CD4-positive, alpha-beta T cell treated with Interferon alpha-2 for 1 hour (primary cell): ENCODE measurements around the gene EPB41L4A.
"Not testable (repeated sequence)": the region's sequence is repeated elsewhere in the genome, so short reads cannot be mapped to it uniquely, and the experiment has no call there.

ENCODE experiments used
- DNase-seq, 2 donors: peaks; one replicate each; pipeline ENCODE4 v3.0.0-alpha.2; 2020 to 2022

The EPB41L4A gene

DNA sequence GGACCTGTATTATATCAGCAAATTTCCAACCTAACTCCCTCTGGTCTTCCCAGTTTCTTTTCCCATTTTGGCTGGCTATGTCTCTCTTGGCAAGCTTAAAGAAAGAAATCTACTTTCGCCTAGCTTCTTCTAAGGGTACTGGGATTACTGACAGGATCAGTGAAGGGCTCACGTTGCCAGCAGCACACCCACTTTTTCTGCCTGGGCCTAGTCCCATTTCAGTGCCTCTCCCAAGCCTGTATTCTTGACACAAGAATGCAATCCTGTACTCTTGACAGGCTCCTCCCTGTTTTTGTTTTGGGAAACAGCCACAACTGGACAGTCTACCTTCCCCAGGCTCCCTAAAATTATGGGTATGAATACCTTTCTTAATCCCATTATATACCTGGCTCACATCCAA, 170.5 kb downstream of the EPB41L4A start:
- no peak for DNase-seq

DNA sequence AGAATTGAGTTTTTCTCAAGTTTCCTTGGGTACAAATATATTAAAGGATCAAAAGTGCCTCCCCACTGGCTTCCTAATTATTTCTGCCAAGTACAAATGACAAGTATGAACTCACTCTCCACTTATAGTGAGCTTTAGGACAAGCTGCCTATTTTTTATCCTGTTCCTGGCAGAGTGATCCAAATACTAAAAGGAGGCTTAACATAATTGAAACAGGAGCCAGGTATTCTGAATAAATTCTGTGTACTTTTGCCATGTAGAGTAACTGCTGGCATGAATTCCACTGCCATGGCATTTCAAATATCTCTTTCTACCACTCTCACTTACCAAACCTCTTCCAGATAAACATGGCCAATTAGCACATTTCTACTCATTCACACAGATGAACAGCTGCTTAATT, 171.1 kb downstream of the EPB41L4A start:
- no peak for DNase-seq

DNA sequence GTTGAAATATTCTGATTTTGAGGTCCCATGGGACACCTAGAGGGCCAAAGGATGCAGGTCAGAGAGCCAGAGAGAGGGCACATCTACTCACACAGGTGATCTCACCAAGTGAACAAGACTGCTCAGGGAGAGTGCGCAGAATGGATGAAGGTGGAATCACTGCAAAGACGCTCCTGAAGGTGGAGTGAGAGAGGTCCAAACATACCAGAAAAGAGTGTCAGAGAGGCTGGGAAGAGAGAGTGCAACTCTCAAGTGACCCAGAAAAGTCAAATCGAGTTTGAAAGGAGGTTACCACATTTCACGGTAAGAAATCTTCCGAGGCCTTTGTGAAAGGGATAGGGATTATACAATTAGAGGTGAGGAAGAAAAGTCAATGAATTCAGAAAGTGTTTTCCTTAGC, 173.4 kb downstream of the EPB41L4A start:
- no peak for DNase-seq

DNA sequence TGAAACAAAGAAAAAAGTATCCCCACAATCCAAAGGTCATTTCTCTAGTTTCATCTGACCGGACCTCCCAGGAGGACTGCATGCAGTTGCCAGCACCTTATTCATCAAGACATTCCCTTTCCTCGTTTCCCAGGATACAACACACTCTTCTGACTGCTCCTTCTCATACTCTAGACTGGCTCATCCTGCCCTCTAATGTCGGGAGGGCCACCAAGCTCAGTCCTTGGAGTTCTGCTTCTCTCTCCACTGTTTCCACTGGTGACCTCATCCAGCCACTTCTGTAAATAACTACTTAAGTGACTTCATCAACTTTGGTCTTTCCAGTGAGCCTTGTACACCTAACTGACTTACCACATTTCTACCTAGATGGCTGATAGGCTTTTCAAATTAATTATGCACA, 179.1 kb downstream of the EPB41L4A start:
- DNase-seq, result no peak

GRCh38 chr5:112238473-112238872, 180.6 kb downstream of the EPB41L4A start:
- no peak for DNase-seq

GRCh38 chr5:112237456-112237855, 181.6 kb downstream of the EPB41L4A start:
- DNase-seq, result no peak

DNA sequence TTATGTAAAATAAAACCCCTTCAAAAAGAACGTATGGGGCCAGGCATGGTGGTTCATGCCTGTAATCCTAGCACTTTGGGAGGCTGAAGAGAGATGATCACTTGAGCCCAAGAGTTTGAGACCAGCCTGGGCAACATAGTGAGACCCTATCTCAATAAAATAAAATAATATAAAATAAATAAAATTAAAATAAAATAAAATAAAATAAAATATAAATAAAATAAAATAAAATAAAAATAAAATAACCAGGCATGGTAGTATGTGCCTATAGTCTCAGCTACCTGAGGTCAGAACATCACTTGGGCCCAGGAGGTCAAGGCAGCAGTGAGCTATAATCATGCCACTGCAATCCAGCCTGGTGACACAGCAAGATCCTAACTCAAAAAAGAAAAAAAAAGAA, 185.1 kb downstream of the EPB41L4A start:
- DNase-seq, result no peak

GRCh38 chr5:112232667-112233066, 186.4 kb downstream of the EPB41L4A start:
- no peak for DNase-seq

- DNase-seq, result no peak
These were observed 188.5 kb downstream of the EPB41L4A start for GRCh38 chr5:112230606-112231005.

DNA sequence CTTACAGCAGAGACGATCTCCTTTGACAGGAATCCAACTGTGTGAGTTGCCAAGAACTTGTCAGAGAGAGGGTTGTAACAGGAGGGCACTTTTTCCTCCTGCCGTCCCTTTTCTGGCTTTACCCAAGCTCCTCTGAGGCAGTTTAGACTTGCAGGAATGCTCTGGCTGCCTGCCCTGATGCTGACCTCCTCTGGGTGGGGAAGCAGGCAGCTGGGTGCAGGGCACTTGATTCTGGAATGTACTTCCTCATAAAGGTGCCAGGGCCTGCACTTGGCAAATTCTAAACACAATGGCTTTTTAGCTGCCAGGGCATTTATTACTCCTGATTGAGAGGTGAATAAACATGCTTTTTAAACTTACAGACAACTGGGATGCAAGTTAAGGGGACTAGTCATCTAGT, 190.4 kb downstream of the EPB41L4A start:
- no peak for DNase-seq

DNA sequence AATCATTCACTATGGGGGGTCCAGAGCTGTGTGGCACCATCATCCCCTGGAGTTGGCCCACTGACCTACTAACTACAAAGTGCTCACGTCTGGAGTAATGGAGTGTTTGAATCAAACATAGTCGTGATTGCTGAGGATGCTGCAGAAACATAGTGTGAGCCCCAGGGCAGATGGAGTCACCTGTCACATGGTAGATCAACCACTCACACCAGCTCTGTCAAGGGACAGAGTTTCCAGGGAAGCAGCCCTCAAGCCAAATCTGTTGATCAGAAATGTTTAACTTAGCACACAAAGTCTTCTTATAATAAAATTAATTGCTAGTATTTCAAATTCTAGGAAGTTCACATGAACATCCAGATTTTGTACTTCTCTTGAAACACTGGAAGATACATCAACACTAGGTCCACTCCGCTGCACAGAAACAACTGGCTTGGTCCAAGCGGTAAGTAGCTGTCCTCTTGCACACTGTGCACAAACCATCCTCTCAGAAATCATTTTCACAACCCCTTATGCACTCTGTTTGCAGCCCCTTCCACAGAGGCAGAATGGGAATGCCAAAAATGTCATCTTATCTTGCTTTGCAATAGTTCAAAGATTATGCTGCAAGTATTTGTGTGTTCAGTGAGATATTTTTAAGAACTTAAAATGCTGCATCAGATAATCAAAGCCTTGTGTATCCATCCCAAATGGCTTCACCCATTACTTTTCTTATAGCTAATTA, 191.0 kb downstream of the EPB41L4A start:
- DNase-seq, result no peak

GRCh38 chr5:112226215-112226614, 192.9 kb downstream of the EPB41L4A start:
- no peak for DNase-seq

DNA sequence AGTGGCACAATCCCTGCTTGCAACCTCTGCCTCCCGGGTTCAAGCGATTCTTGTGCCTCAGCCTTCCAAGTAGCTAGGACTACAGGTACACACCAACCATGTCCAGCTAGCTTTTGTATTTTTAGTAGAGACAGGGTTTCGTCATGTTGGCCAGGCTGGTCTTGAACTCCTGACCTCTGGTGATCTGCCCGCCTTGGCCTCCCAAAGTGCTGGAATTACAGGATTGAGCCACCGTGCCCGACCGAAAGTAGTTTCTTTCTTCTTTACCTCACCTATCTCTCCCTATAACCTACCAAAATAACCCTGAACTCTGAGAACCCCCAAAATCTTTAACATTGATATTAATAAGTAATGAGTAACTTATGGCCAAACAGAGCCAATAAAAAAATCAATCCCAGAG, 196.1 kb downstream of the EPB41L4A start:
- not testable (repeated sequence) for DNase-seq

DNA sequence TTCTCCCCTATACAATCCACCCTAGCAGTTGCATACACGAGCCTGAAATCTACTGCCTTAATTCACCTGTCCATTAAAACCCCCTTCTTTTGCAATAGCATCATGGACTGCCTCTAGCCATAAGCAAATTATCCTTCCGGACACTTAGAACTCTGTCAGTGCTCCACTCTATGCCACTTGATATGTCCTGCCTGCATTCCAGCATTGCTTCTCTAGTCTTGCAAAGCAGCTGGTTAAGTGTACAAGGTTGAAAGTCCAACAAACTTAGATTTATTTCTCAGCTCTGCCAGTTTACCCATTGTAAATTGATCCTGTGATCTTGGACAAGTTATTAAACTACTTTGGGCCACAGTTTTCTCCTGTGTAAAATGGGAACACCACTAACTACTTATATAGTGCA, 197.9 kb downstream of the EPB41L4A start:
- DNase-seq, result no peak

- no peak for DNase-seq
These were observed 200.1 kb downstream of the EPB41L4A start for GRCh38 chr5:112219000-112219399.

GRCh38 chr5:112217843-112218579, 201.1 kb downstream of the EPB41L4A start:
- DNase-seq, result no peak

- no peak for DNase-seq
These were observed 202.9 kb downstream of the EPB41L4A start for GRCh38 chr5:112216140-112216539.

DNA sequence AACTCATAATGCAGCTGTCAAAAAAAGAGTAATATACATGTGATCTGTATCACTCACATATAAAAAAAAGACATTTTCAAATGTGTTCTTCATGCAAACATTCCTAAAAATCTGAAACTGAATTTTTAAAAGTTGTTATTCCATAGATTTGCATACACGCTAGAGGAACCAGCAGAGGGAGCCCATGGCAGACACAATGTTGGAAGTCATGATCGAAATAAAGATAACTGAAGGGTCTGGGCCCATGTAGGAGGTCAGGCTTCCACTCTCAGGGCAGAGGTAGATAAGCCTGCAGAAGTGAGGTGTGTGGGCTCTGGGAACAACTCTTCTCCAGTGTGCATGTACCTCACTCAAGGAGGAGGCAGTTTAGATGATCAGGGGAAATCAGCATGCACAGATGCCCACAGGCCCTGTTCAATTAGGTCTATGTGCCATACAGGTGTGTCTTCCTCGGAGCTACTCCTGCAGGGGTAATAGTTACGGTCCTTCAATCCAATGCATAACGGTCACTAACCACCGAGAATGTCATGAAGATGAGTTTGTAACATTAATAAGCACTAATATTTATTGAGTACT, 208.6 kb downstream of the EPB41L4A start:
- peak in 1 of 2 donors; percentile 5 for DNase-seq

- no peak for DNase-seq
These were observed 210.1 kb downstream of the EPB41L4A start for GRCh38 chr5:112208699-112209615.

GRCh38 chr5:112208195-112208594, 210.9 kb downstream of the EPB41L4A start:
- DNase-seq, result not testable (repeated sequence)

- no peak for DNase-seq
These were observed 213.2 kb downstream of the EPB41L4A start for GRCh38 chr5:112205846-112206245.

DNA sequence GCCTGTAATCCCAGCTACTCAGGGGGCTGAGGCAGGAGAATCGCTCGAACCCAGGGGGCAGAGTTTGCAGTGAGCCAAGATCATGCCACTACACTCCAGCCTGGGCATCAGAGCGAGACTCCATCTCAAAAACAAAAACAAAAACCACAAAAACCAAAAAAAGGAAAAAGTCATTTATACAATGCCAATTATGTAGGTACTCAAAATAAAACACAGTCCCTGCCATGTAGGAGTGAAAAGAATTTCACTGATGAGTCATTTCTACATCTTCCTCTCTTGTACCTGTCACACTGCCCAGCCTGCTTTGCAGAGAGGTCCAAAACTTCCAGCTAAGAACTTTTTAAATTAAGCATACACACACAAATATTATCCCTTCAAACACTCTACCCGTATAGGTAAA, 215.8 kb downstream of the EPB41L4A start:
- DNase-seq, result no peak

- no peak for DNase-seq
These were observed 216.4 kb downstream of the EPB41L4A start for GRCh38 chr5:112202694-112203093.
